Chondrocyte (in vitro differentiated cells): ENCODE measurements around the gene NPC1. TPM values are rescaled to one million over a fixed set of nuclear protein-coding genes. Genes with fewer than 3 reads are reported as not detected.

Source experiments
- DNase-seq: peaks from one replicate; pipeline ENCODE4 v3.0.0; 2021; ENCODE audit warnings: mixed read lengths, low spot score
- H3K27ac Mint-ChIP-seq: one replicate; pipeline ENCODE4 v1.8.0; 2021; ENCODE audit warnings: mild to moderate bottlenecking, moderate library complexity, mixed read lengths; ENCODE audit not compliant: unreplicated experiment
- H3K27me3 Mint-ChIP-seq: 2 replicates; pipeline ENCODE4 v1.8.0; 2021; ENCODE audit warnings: low read depth, mixed read lengths
- H3K36me3 Mint-ChIP-seq: 2 replicates; pipeline ENCODE4 v1.8.0; 2021; ENCODE audit warnings: low read depth, mixed read lengths
- H3K4me1 Mint-ChIP-seq: 2 replicates; pipeline ENCODE4 v1.8.0; 2021; ENCODE audit warnings: low read depth, mild to moderate bottlenecking, mixed read lengths
- H3K4me3 Mint-ChIP-seq: one replicate; pipeline ENCODE4 v1.8.0; 2021; ENCODE audit warnings: mild to moderate bottlenecking, moderate library complexity, mixed read lengths; ENCODE audit not compliant: unreplicated experiment
- H3K9me3 Mint-ChIP-seq: 2 replicates; pipeline ENCODE4 v1.8.0; 2021; ENCODE audit warnings: low read depth, mixed read lengths
- CTCF ChIP-seq: fragments of 200-600 bp; sonication (generic); IDR thresholded peaks from 2 replicates; pipeline ENCODE4 v1.5.0; 2021; ENCODE audit warnings: antibody characterized with exemption, mild to moderate bottlenecking, moderate library complexity
- total RNA-seq: library from RNA; stranded (reverse); gene quantifications from 3 replicates; pipeline ENCODE4 v1.2.1, GENCODE V29; 2021

The NPC1 gene
- total RNA-seq, 1 donor from 2014 or later: 48.2 TPM

GRCh38 chr18:23608211-23608610, 21.9 kb upstream of the NPC1 start:
- no peak for DNase-seq
- H3K9me3 Mint-ChIP-seq: no peaks in the 10 kb centered on the region
- H3K4me3 Mint-ChIP-seq: no peak overlapping the region
- H3K27ac Mint-ChIP-seq: no peak overlapping the region
- no peak for TF ChIP-seq CTCF
- peaks cover 16% of the 10 kb centered on the region for H3K27me3 Mint-ChIP-seq
- no peaks in the 10 kb centered on the region for H3K4me1 Mint-ChIP-seq
- H3K36me3 Mint-ChIP-seq: no peaks in the 10 kb centered on the region

GRCh38 chr18:23605941-23606340, 19.6 kb upstream of the NPC1 start:
- TF ChIP-seq CTCF: no peak
- Mint-ChIP-seq H3K36me3 (no peaks in the 10 kb centered on the region), H3K27me3 (peaks cover 13% of the 10 kb centered on the region), H3K9me3 (no peaks in the 10 kb centered on the region), H3K4me3 (no peak overlapping the region), H3K27ac (no peak overlapping the region), H3K4me1 (no peaks in the 10 kb centered on the region)
- DNase-seq: no peak

- peaks cover 3% of the 10 kb centered on the region for H3K27me3 Mint-ChIP-seq
- no peaks in the 10 kb centered on the region for H3K9me3 Mint-ChIP-seq
- H3K4me1 Mint-ChIP-seq: peaks cover 8% of the 10 kb centered on the region
- H3K4me3 Mint-ChIP-seq: no peak overlapping the region
- peak overlapping the region; percentile 22 for H3K27ac Mint-ChIP-seq
- no peak for DNase-seq
- no peak for TF ChIP-seq CTCF
- no peaks in the 10 kb centered on the region for H3K36me3 Mint-ChIP-seq
These were observed 13.5 kb upstream of the NPC1 start for GRCh38 chr18:23599809-23600208.

GRCh38 chr18:23596183-23596582, 9.9 kb upstream of the NPC1 start:
- Mint-ChIP-seq H3K4me3 (no peak overlapping the region), H3K27ac (no peak overlapping the region), H3K27me3 (no peaks in the 10 kb centered on the region), H3K9me3 (no peaks in the 10 kb centered on the region), H3K36me3 (no peaks in the 10 kb centered on the region), H3K4me1 (peaks cover 13% of the 10 kb centered on the region)
- no peak for TF ChIP-seq CTCF
- no peak for DNase-seq

GRCh38 chr18:23595591-23595990, 9.3 kb upstream of the NPC1 start:
- TF ChIP-seq CTCF: no peak
- DNase-seq: no peak
- Mint-ChIP-seq H3K27me3 (no peaks in the 10 kb centered on the region), H3K4me3 (no peak overlapping the region), H3K27ac (no peak overlapping the region), H3K4me1 (peaks cover 13% of the 10 kb centered on the region), H3K36me3 (no peaks in the 10 kb centered on the region), H3K9me3 (no peaks in the 10 kb centered on the region)
